Astrocyte (in vitro differentiated cells and primary cell): Measurements from ENCODE around the gene XCR1. TPM values are rescaled to one million over a fixed set of nuclear protein-coding genes. Genes with fewer than 3 reads are reported as not detected.
"Not testable (repeated sequence)": the region's sequence is repeated elsewhere in the genome, so short reads cannot be mapped to it uniquely, and the experiment has no call there.

Experiments used
- DNase-seq: peaks from one replicate; pipeline ENCODE4 v3.0.0-alpha.2; 2010; ENCODE audit warnings: low read depth
- FAIRE-seq: peaks from 2 replicates; lab custom pipeline; 2011; peaks lifted over from hg19 to GRCh38; lab: Jason Lieb, UNC
- H2AFZ ChIP-seq: 2 replicates; pipeline ENCODE4 v1.6.0; 2012; ENCODE audit warnings: low read depth, low read length, inconsistent platforms
- H3K27ac ChIP-seq: 2 replicates; pipeline ENCODE4 v1.5.1; 2011; ENCODE audit warnings: low read depth, low read length, inconsistent platforms
- H3K27me3 ChIP-seq: 2 replicates; pipeline ENCODE4 v1.6.0; 2011; ENCODE audit warnings: low read length, inconsistent platforms; ENCODE audit not compliant: insufficient read depth
- H3K36me3 ChIP-seq: 2 replicates; pipeline ENCODE4 v1.5.1; 2011; ENCODE audit warnings: low read length, inconsistent platforms; ENCODE audit not compliant: insufficient read depth
- H3K4me1 ChIP-seq: 2 replicates; pipeline ENCODE4 v1.5.1; 2011; ENCODE audit warnings: low read length, inconsistent platforms; ENCODE audit not compliant: insufficient read depth
- H3K4me2 ChIP-seq: 2 replicates; pipeline ENCODE4 v1.6.0; 2012; ENCODE audit warnings: low read length, inconsistent platforms
- H3K4me3 ChIP-seq: 2 replicates; pipeline ENCODE4 v1.5.1; 2011; ENCODE audit warnings: low read depth, mild to moderate bottlenecking, low read length, inconsistent platforms; ENCODE audit not compliant: insufficient read depth
- H3K79me2 ChIP-seq: 2 replicates; pipeline ENCODE4 v1.6.0; 2012; ENCODE audit warnings: mild to moderate bottlenecking, low read length, inconsistent platforms; ENCODE audit not compliant: insufficient read depth
- H3K9ac ChIP-seq: 2 replicates; pipeline ENCODE4 v1.6.0; 2012; ENCODE audit warnings: mild to moderate bottlenecking, low read length, inconsistent platforms
- H3K9me3 ChIP-seq: 2 replicates; pipeline ENCODE4 v1.5.1; 2012; ENCODE audit warnings: low read depth, mild to moderate bottlenecking, low read length, inconsistent platforms; ENCODE audit not compliant: insufficient read depth
- H4K20me1 ChIP-seq: 2 replicates; pipeline ENCODE4 v1.6.0; 2012; ENCODE audit warnings: low read length, inconsistent platforms; ENCODE audit not compliant: insufficient read depth
- H3K27ac Mint-ChIP-seq: one replicate; pipeline ENCODE4 v1.8.0; 2021; ENCODE audit warnings: mild to moderate bottlenecking, mixed read lengths; ENCODE audit not compliant: unreplicated experiment
- H3K27me3 Mint-ChIP-seq: one replicate; pipeline ENCODE4 v1.8.0; 2021; ENCODE audit warnings: low read depth, mixed read lengths; ENCODE audit not compliant: unreplicated experiment
- H3K36me3 Mint-ChIP-seq: one replicate; pipeline ENCODE4 v1.8.0; 2021; ENCODE audit warnings: low read depth, mixed read lengths; ENCODE audit not compliant: unreplicated experiment
- H3K4me1 Mint-ChIP-seq: one replicate; pipeline ENCODE4 v1.8.0; 2021; ENCODE audit warnings: low read depth, mixed read lengths; ENCODE audit not compliant: unreplicated experiment
- H3K4me3 Mint-ChIP-seq: one replicate; pipeline ENCODE4 v1.8.0; 2021; ENCODE audit warnings: mild to moderate bottlenecking, moderate library complexity, mixed read lengths; ENCODE audit not compliant: unreplicated experiment
- H3K9me3 Mint-ChIP-seq: one replicate; pipeline ENCODE4 v1.8.0; 2021; ENCODE audit warnings: mild to moderate bottlenecking, mixed read lengths; ENCODE audit not compliant: unreplicated experiment
- EZH2 ChIP-seq: IDR thresholded peaks from 2 replicates; pipeline ENCODE4 v1.6.1; 2012; ENCODE audit warnings: mild to moderate bottlenecking, low read length, inconsistent platforms; ENCODE audit not compliant: insufficient read depth
- total RNA-seq: library from RNA; stranded (reverse); gene quantifications from 2 replicates; pipeline ENCODE4 v1.2.1, GENCODE V29; 2021
- TF ChIP-seq, protein P1 (sequence below): IDR thresholded peaks from 2 replicates; pipeline ENCODE4 v1.5.1; 2011; ENCODE audit warnings: low read depth, mild to moderate bottlenecking, inconsistent platforms, low read length, moderate library complexity; ENCODE audit not compliant: insufficient read depth

Gene XCR1
- total RNA-seq, 1 donor from 2014 or later = not detected

GRCh38 chr3:46008058-46008457, 19.2 kb downstream of the XCR1 start:
- TF ChIP-seq, protein P1, sequence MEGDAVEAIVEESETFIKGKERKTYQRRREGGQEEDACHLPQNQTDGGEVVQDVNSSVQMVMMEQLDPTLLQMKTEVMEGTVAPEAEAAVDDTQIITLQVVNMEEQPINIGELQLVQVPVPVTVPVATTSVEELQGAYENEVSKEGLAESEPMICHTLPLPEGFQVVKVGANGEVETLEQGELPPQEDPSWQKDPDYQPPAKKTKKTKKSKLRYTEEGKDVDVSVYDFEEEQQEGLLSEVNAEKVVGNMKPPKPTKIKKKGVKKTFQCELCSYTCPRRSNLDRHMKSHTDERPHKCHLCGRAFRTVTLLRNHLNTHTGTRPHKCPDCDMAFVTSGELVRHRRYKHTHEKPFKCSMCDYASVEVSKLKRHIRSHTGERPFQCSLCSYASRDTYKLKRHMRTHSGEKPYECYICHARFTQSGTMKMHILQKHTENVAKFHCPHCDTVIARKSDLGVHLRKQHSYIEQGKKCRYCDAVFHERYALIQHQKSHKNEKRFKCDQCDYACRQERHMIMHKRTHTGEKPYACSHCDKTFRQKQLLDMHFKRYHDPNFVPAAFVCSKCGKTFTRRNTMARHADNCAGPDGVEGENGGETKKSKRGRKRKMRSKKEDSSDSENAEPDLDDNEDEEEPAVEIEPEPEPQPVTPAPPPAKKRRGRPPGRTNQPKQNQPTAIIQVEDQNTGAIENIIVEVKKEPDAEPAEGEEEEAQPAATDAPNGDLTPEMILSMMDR = no peak
- TF ChIP-seq EZH2 = no peak
- H3K4me2 ChIP-seq = no peak overlapping the region
- H3K27me3 ChIP-seq = peaks cover 7% of the 10 kb centered on the region
- H3K9ac ChIP-seq = no peak overlapping the region
- no peaks in the 10 kb centered on the region for H3K9me3 ChIP-seq
- no peak overlapping the region for H2AFZ ChIP-seq
- no peak overlapping the region for H3K4me3 ChIP-seq
- DNase-seq = no peak
- Mint-ChIP-seq H3K9me3 (peaks cover 2% of the 10 kb centered on the region), H3K27me3 (peaks cover 8% of the 10 kb centered on the region), H3K4me1 (peaks cover 8% of the 10 kb centered on the region), H3K27ac (no peak overlapping the region), H3K36me3 (peaks cover 3% of the 10 kb centered on the region), H3K4me3 (no peak overlapping the region)
- no peaks in the 10 kb centered on the region for H3K79me2 ChIP-seq
- FAIRE-seq = no peak
- H3K36me3 ChIP-seq = no peaks in the 10 kb centered on the region
- H3K27ac ChIP-seq = no peak overlapping the region
- no peaks in the 10 kb centered on the region for H3K4me1 ChIP-seq
- H4K20me1 ChIP-seq = no peaks in the 10 kb centered on the region

- H3K4me2 ChIP-seq = no peak overlapping the region
- no peak overlapping the region for H3K27ac Mint-ChIP-seq
- no peak for TF ChIP-seq EZH2
- TF ChIP-seq, protein P1 = no peak
- H3K79me2 ChIP-seq = no peaks in the 10 kb centered on the region
- H3K36me3 Mint-ChIP-seq = no peaks in the 10 kb centered on the region
- no peak overlapping the region for H3K27ac ChIP-seq
- peaks cover 2% of the 10 kb centered on the region for H3K9me3 Mint-ChIP-seq
- no peaks in the 10 kb centered on the region for H3K4me1 ChIP-seq
- no peak overlapping the region for H3K4me3 ChIP-seq
- H3K9ac ChIP-seq = no peak overlapping the region
- no peak for FAIRE-seq
- H3K27me3 Mint-ChIP-seq = peaks cover 8% of the 10 kb centered on the region
- H3K4me1 Mint-ChIP-seq = peaks cover 8% of the 10 kb centered on the region
- no peak overlapping the region for H2AFZ ChIP-seq
- H3K27me3 ChIP-seq = peaks cover 7% of the 10 kb centered on the region
- no peaks in the 10 kb centered on the region for H3K9me3 ChIP-seq
- DNase-seq = no peak
- no peaks in the 10 kb centered on the region for H4K20me1 ChIP-seq
- H3K36me3 ChIP-seq = no peaks in the 10 kb centered on the region
- no peak overlapping the region for H3K4me3 Mint-ChIP-seq
These were observed 20.0 kb downstream of the XCR1 start for GRCh38 chr3:46007280-46007679.

GRCh38 chr3:46006238-46007032, 20.8 kb downstream of the XCR1 start:
- Mint-ChIP-seq H3K27me3 (peaks cover 4% of the 10 kb centered on the region), H3K9me3 (peaks cover under 1% of the 10 kb centered on the region), H3K27ac (no peak overlapping the region), H3K36me3 (no peaks in the 10 kb centered on the region), H3K4me3 (no peak overlapping the region), H3K4me1 (peaks cover 8% of the 10 kb centered on the region)
- no peaks in the 10 kb centered on the region for H3K36me3 ChIP-seq
- no peaks in the 10 kb centered on the region for H3K79me2 ChIP-seq
- H3K9me3 ChIP-seq = no peaks in the 10 kb centered on the region
- H3K4me2 ChIP-seq = peak overlapping the region; percentile 30
- H2AFZ ChIP-seq = no peak overlapping the region
- H3K4me3 ChIP-seq = no peak overlapping the region
- no peak overlapping the region for H3K27ac ChIP-seq
- no peaks in the 10 kb centered on the region for H3K4me1 ChIP-seq
- TF ChIP-seq, protein P1 = no peak
- TF ChIP-seq EZH2 = no peak
- H3K27me3 ChIP-seq = peaks cover 5% of the 10 kb centered on the region
- DNase-seq (peak; percentile 82), FAIRE-seq (peak; percentile 65)
- no peak overlapping the region for H3K9ac ChIP-seq
- H4K20me1 ChIP-seq = no peaks in the 10 kb centered on the region

GRCh38 chr3:46003706-46004105, 23.6 kb downstream of the XCR1 start:
- not testable (repeated sequence) for DNase-seq, H3K27ac ChIP-seq, H3K4me3 Mint-ChIP-seq, H3K9me3 ChIP-seq, H3K27me3 ChIP-seq, H3K4me3 ChIP-seq, H3K9ac ChIP-seq, H4K20me1 ChIP-seq, H3K9me3 Mint-ChIP-seq, H3K27me3 Mint-ChIP-seq, FAIRE-seq, H3K27ac Mint-ChIP-seq, H3K4me1 ChIP-seq, H3K79me2 ChIP-seq, H3K36me3 ChIP-seq, H3K4me1 Mint-ChIP-seq, H2AFZ ChIP-seq, H3K36me3 Mint-ChIP-seq, H3K4me2 ChIP-seq
